Measurements from ENCODE around the gene SLC37A2. TPM values are rescaled to one million over a fixed set of nuclear protein-coding genes. Genes with fewer than 3 reads are reported as not detected.

Gene SLC37A2
- polyA plus RNA-seq, 1 donor (not counting 4 experiments of a cell fraction or from before 2014, with no cell fraction given), result 21.0 TPM

DNA sequence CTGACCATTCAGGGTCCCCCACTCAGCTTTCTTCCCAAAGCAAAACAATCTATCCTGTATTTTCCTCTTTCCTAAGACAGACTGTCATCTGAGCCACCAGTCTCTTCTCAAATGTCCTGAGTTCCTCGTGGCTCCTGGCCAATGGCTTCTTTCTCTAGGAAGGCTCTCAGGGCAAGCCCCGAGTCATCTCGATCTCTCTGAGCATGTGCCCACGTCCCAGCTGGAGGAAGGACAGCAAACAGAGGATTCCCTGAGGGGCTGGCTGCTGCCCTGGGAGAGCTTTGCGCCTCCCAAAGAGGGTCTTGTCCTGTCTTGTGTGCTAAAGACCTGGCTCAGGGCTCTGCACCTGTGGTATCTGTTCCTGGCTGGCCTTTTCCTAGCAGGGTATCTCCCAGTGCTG is 8.3 kb downstream of the SLC37A2 start:
- Histone ChIP-seq H3K9me3 (ENCODE audit: control insufficient read depth, low read depth, low read length) (no peaks in the 10 kb centered on the region), H4K20me1 (ENCODE audit: control insufficient read depth, extremely low read depth, insufficient read depth, low read length) (no peaks in the 10 kb centered on the region), H2AFZ (ENCODE audit: control insufficient read depth, low read length) (peak overlapping the region; percentile 27), H3K9ac (ENCODE audit: control insufficient read depth, extremely low read depth, insufficient read depth, low read length) (peak overlapping the region; percentile 24), H3K36me3 (ENCODE audit: control insufficient read depth in 2 of 2, extremely low read depth in 1 of 2, insufficient read depth in 2 of 2, low read length in 2 of 2) (no peaks in the 10 kb centered on the region), H3K9me1 (ENCODE audit: control insufficient read depth, extremely low read depth, insufficient read depth, low read length) (no peaks in the 10 kb centered on the region), H3K4me3 (ENCODE audit: control insufficient read depth in 2 of 3, extremely low read depth in 1 of 3, insufficient read depth in 2 of 3, low read depth in 1 of 3, low read length in 3 of 3) (no peak overlapping the region), H3K27ac (ENCODE audit: control insufficient read depth, insufficient read depth, low read length) (peak overlapping the region; percentile 62), H3K27me3 (ENCODE audit: control insufficient read depth, extremely low read depth, insufficient read depth, low read length) (no peaks in the 10 kb centered on the region), H3K4me2 (ENCODE audit: control insufficient read depth, extremely low read depth, insufficient read depth, low read depth, low read length) (peak overlapping the region; percentile 52), H3K4me1 (ENCODE audit: control insufficient read depth, extremely low read depth, insufficient read depth, low read length) (peaks cover 35% of the 10 kb centered on the region), H3K79me2 (ENCODE audit: control insufficient read depth, insufficient read depth, low read length) (no peaks in the 10 kb centered on the region)
- TF ChIP-seq, protein P1, sequence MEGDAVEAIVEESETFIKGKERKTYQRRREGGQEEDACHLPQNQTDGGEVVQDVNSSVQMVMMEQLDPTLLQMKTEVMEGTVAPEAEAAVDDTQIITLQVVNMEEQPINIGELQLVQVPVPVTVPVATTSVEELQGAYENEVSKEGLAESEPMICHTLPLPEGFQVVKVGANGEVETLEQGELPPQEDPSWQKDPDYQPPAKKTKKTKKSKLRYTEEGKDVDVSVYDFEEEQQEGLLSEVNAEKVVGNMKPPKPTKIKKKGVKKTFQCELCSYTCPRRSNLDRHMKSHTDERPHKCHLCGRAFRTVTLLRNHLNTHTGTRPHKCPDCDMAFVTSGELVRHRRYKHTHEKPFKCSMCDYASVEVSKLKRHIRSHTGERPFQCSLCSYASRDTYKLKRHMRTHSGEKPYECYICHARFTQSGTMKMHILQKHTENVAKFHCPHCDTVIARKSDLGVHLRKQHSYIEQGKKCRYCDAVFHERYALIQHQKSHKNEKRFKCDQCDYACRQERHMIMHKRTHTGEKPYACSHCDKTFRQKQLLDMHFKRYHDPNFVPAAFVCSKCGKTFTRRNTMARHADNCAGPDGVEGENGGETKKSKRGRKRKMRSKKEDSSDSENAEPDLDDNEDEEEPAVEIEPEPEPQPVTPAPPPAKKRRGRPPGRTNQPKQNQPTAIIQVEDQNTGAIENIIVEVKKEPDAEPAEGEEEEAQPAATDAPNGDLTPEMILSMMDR (optimal IDR thresholded peaks at IDR 0.05 in 1 of 3, IDR thresholded peaks at IDR 0.05 in 1 of 3, conservative IDR thresholded peaks at IDR 0.05 in 1 of 3; ENCODE audit: extremely low read depth in 1 of 3, insufficient read depth in 2 of 3, low read length in 3 of 3), result no peak
- no peak for TF ChIP-seq EZH2 (IDR thresholded peaks at IDR 0.05; ENCODE audit: low read length)
- DNase-seq (ENCODE audit: low read depth, low spot score), result no peak
- dilution Hi-C loops (cut with MboI; ENCODE audit: extremely low pct_ligation_motif_present, low sequenced_read_pairs), result no loop called here
- no peak for FAIRE-seq

DNA sequence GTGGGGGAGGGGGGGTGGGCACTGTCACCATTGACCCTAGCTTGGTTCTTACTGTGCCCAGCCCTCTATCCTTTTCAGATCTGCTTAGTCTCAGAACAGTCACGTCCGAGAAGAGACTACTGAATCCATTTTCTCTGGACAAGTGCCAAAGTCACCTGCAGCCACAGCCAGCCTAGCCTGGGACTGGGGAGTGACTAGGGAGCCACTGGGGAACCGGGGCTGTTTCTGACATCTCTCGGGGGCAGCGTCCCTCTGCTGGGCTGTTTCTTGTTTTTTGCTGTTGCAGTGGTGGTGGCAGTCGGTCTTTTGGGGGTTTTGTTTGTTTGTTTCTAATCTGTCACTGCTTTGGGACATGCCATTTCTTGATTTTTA is 8.7 kb downstream of the SLC37A2 start:
- Histone ChIP-seq H4K20me1 (ENCODE audit: control insufficient read depth, extremely low read depth, insufficient read depth, low read length) (no peaks in the 10 kb centered on the region), H3K36me3 (ENCODE audit: control insufficient read depth in 2 of 2, extremely low read depth in 1 of 2, insufficient read depth in 2 of 2, low read length in 2 of 2) (no peaks in the 10 kb centered on the region), H3K4me1 (ENCODE audit: control insufficient read depth, extremely low read depth, insufficient read depth, low read length) (peaks cover 35% of the 10 kb centered on the region), H3K4me2 (ENCODE audit: control insufficient read depth, extremely low read depth, insufficient read depth, low read depth, low read length) (no peak overlapping the region), H3K79me2 (ENCODE audit: control insufficient read depth, insufficient read depth, low read length) (no peaks in the 10 kb centered on the region), H2AFZ (ENCODE audit: control insufficient read depth, low read length) (no peak overlapping the region), H3K9ac (ENCODE audit: control insufficient read depth, extremely low read depth, insufficient read depth, low read length) (no peak overlapping the region), H3K9me3 (ENCODE audit: control insufficient read depth, low read depth, low read length) (no peaks in the 10 kb centered on the region), H3K27me3 (ENCODE audit: control insufficient read depth, extremely low read depth, insufficient read depth, low read length) (no peaks in the 10 kb centered on the region), H3K27ac (ENCODE audit: control insufficient read depth, insufficient read depth, low read length) (no peak overlapping the region), H3K4me3 (ENCODE audit: control insufficient read depth in 2 of 3, extremely low read depth in 1 of 3, insufficient read depth in 2 of 3, low read depth in 1 of 3, low read length in 3 of 3) (no peak overlapping the region), H3K9me1 (ENCODE audit: control insufficient read depth, extremely low read depth, insufficient read depth, low read length) (no peaks in the 10 kb centered on the region)
- FAIRE-seq (no peak), DNase-seq (ENCODE audit: low read depth, low spot score) (no peak)
- TF ChIP-seq, protein P1 (optimal IDR thresholded peaks at IDR 0.05 in 1 of 3, IDR thresholded peaks at IDR 0.05 in 1 of 3, conservative IDR thresholded peaks at IDR 0.05 in 1 of 3; ENCODE audit: extremely low read depth in 1 of 3, insufficient read depth in 2 of 3, low read length in 3 of 3), result no peak
- no peak for TF ChIP-seq EZH2 (IDR thresholded peaks at IDR 0.05; ENCODE audit: low read length)
- dilution Hi-C loops (cut with MboI; ENCODE audit: extremely low pct_ligation_motif_present, low sequenced_read_pairs), result no loop called here

All from keratinocyte (primary cell).